Measurements from ENCODE around the gene LRRN2.
A peak's percentile ranks its signal among the peaks of the same experiment; 100 is the strongest.

LRRN2 gene

GRCh38 chr1:204685236-204686006 is at the start of gene LRRN2:
Gene LRRN2, minus strand, starts transcription at chr1:204685738. Its CDS starts 65,746 bp downstream, at chr1:204619992.
- H3K4me3 ChIP-seq (ENCODE audit: insufficient read length, low read depth): peak within 1 kb of the TSS; percentile 80
- no peak for DNase-seq (ENCODE audit: low read depth, low spot score)
- H3K36me3 ChIP-seq (ENCODE audit: insufficient read depth, insufficient read length, low read length): peaks cover 19% of the 10 kb centered on the region
- peaks cover 46% of the 10 kb centered on the region for H3K27me3 ChIP-seq (ENCODE audit: insufficient read depth, insufficient read length)
- peaks cover 11% of the 10 kb centered on the region for H3K4me1 ChIP-seq (ENCODE audit: insufficient read depth, insufficient read length)
- TF ChIP-seq YY1 (IDR thresholded peaks at IDR 0.05; ENCODE audit: insufficient read depth, insufficient read length) (no peak), SUZ12 (IDR thresholded peaks at IDR 0.05; ENCODE audit: extremely low read depth, insufficient read depth, insufficient read length) (no peak), ZNF274 (IDR thresholded peaks at IDR 0.05; ENCODE audit: low read depth, low read length) (no peak)
- H3K9me3 ChIP-seq (ENCODE audit: insufficient read depth, low read length): no peaks in the 10 kb centered on the region
- H3K9ac ChIP-seq (ENCODE audit: insufficient read length, low read depth): peak within 1 kb of the TSS; percentile 88

DNA sequence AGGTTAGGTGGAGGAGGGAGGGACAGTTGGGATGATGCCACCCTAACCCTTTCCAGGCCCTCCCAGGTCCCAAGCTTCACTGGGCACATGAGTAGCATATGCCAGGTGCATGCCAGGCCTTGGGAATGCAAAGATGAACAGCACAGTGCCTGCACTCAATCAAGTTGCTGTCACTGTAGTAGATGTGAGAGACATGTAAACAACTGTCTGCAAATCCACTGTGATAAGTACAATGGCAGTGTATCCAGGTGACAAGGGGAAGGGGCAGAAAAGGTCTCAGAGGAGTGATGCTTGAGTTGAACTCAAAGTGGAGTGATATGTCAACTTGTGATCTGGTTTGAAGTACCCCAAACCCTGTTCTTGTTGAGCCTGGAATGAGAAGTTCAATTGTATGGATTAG is 49.5 kb upstream of the LRRN2 start:
- H3K27me3 ChIP-seq (ENCODE audit: insufficient read depth, insufficient read length): peaks cover 10% of the 10 kb centered on the region
- TF ChIP-seq YY1 (IDR thresholded peaks at IDR 0.05; ENCODE audit: insufficient read depth, insufficient read length): no peak
- no peak for TF ChIP-seq SUZ12 (IDR thresholded peaks at IDR 0.05; ENCODE audit: extremely low read depth, insufficient read depth, insufficient read length)
- no peak for TF ChIP-seq ZNF274 (IDR thresholded peaks at IDR 0.05; ENCODE audit: low read depth, low read length)
- no peak for DNase-seq (ENCODE audit: low read depth, low spot score)
- H3K9me3 ChIP-seq (ENCODE audit: insufficient read depth, low read length): peaks cover 34% of the 10 kb centered on the region
- no peak overlapping the region for H3K4me3 ChIP-seq (ENCODE audit: insufficient read length, low read depth)
- H3K9ac ChIP-seq (ENCODE audit: insufficient read length, low read depth): no peak overlapping the region
- peaks cover 12% of the 10 kb centered on the region for H3K4me1 ChIP-seq (ENCODE audit: insufficient read depth, insufficient read length)
- H3K36me3 ChIP-seq (ENCODE audit: insufficient read depth, insufficient read length, low read length): no peaks in the 10 kb centered on the region

GRCh38 chr1:204733869-204734596 is 48.5 kb upstream of the LRRN2 start:
- Histone ChIP-seq H3K9me3 (ENCODE audit: insufficient read depth, low read length) (peaks cover 24% of the 10 kb centered on the region), H3K27me3 (ENCODE audit: insufficient read depth, insufficient read length) (peaks cover 10% of the 10 kb centered on the region), H3K36me3 (ENCODE audit: insufficient read depth, insufficient read length, low read length) (no peaks in the 10 kb centered on the region), H3K9ac (ENCODE audit: insufficient read length, low read depth) (no peak overlapping the region), H3K4me1 (ENCODE audit: insufficient read depth, insufficient read length) (peaks cover 15% of the 10 kb centered on the region), H3K4me3 (ENCODE audit: insufficient read length, low read depth) (no peak overlapping the region)
- TF ChIP-seq SUZ12 (IDR thresholded peaks at IDR 0.05; ENCODE audit: extremely low read depth, insufficient read depth, insufficient read length): no peak
- no peak for DNase-seq (ENCODE audit: low read depth, low spot score)

DNA sequence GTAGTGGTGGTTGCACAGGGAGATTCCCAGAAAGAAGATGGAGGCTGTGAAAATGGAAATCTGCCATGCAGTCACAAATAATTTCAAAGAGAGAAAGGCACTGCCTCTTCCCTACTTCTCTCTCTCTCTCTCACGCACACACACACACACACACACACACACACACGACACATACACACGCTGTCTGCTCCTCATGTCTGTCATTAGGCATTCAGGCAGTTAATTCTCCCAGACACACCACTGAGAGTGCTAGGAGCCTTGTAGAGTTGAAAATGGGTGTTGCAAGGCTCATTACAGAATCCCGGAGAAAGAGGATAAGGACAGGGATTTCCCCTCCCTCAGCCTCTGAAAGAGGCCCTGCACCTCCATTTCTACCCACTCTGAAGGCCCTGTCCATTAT is 47.8 kb upstream of the LRRN2 start:
- Histone ChIP-seq H3K9ac (ENCODE audit: insufficient read length, low read depth) (no peak overlapping the region), H3K4me3 (ENCODE audit: insufficient read length, low read depth) (no peak overlapping the region), H3K4me1 (ENCODE audit: insufficient read depth, insufficient read length) (peaks cover 15% of the 10 kb centered on the region), H3K36me3 (ENCODE audit: insufficient read depth, insufficient read length, low read length) (no peaks in the 10 kb centered on the region), H3K27me3 (ENCODE audit: insufficient read depth, insufficient read length) (peaks cover 10% of the 10 kb centered on the region), H3K9me3 (ENCODE audit: insufficient read depth, low read length) (peaks cover 17% of the 10 kb centered on the region)
- no peak for TF ChIP-seq SUZ12 (IDR thresholded peaks at IDR 0.05; ENCODE audit: extremely low read depth, insufficient read depth, insufficient read length)
- TF ChIP-seq YY1 (IDR thresholded peaks at IDR 0.05; ENCODE audit: insufficient read depth, insufficient read length): no peak
- TF ChIP-seq ZNF274 (IDR thresholded peaks at IDR 0.05; ENCODE audit: low read depth, low read length): no peak
- DNase-seq (ENCODE audit: low read depth, low spot score): no peak

GRCh38 chr1:204731985-204732575 is 46.5 kb upstream of the LRRN2 start:
- peaks cover 15% of the 10 kb centered on the region for H3K4me1 ChIP-seq (ENCODE audit: insufficient read depth, insufficient read length)
- H3K9me3 ChIP-seq (ENCODE audit: insufficient read depth, low read length): peaks cover 5% of the 10 kb centered on the region; the same call in 1 of the 2 replicates
- no peak overlapping the region for H3K9ac ChIP-seq (ENCODE audit: insufficient read length, low read depth)
- TF ChIP-seq SUZ12 (IDR thresholded peaks at IDR 0.05; ENCODE audit: extremely low read depth, insufficient read depth, insufficient read length): no peak
- no peak for TF ChIP-seq YY1 (IDR thresholded peaks at IDR 0.05; ENCODE audit: insufficient read depth, insufficient read length)
- TF ChIP-seq ZNF274 (IDR thresholded peaks at IDR 0.05; ENCODE audit: low read depth, low read length): no peak
- no peak for DNase-seq (ENCODE audit: low read depth, low spot score)
- H3K4me3 ChIP-seq (ENCODE audit: insufficient read length, low read depth): no peak overlapping the region
- peaks cover 10% of the 10 kb centered on the region for H3K27me3 ChIP-seq (ENCODE audit: insufficient read depth, insufficient read length)
- no peaks in the 10 kb centered on the region for H3K36me3 ChIP-seq (ENCODE audit: insufficient read depth, insufficient read length, low read length)

GRCh38 chr1:204731509-204731908 is 46.0 kb upstream of the LRRN2 start:
- peaks cover 15% of the 10 kb centered on the region for H3K4me1 ChIP-seq (ENCODE audit: insufficient read depth, insufficient read length)
- no peak overlapping the region for H3K4me3 ChIP-seq (ENCODE audit: insufficient read length, low read depth)
- TF ChIP-seq SUZ12 (IDR thresholded peaks at IDR 0.05; ENCODE audit: extremely low read depth, insufficient read depth, insufficient read length) (no peak), ZNF274 (IDR thresholded peaks at IDR 0.05; ENCODE audit: low read depth, low read length) (no peak), YY1 (IDR thresholded peaks at IDR 0.05; ENCODE audit: insufficient read depth, insufficient read length) (no peak)
- no peak overlapping the region for H3K9ac ChIP-seq (ENCODE audit: insufficient read length, low read depth)
- no peaks in the 10 kb centered on the region; the same call in 1 of the 2 replicates for H3K9me3 ChIP-seq (ENCODE audit: insufficient read depth, low read length)
- H3K27me3 ChIP-seq (ENCODE audit: insufficient read depth, insufficient read length): peaks cover 10% of the 10 kb centered on the region
- DNase-seq (ENCODE audit: low read depth, low spot score): no peak
- no peaks in the 10 kb centered on the region for H3K36me3 ChIP-seq (ENCODE audit: insufficient read depth, insufficient read length, low read length)

Measured in NT2/D1 (cell line).